Hepatocyte (in vitro differentiated cells): Measurements from ENCODE around the gene KCNB1.

Source experiments
- CTCF ChIP-seq: fragments of 200-600 bp; sonication (generic); IDR thresholded peaks from 2 replicates; pipeline ENCODE4 v1.5.1; 2016; ENCODE audit warnings: antibody characterized with exemption, mild to moderate bottlenecking; ENCODE audit not compliant: poor library complexity
- EZH2 ChIP-seq: fragments of 200-600 bp; sonication (generic); IDR thresholded peaks from 2 replicates; pipeline ENCODE4 v1.6.1; 2016; ENCODE audit warnings: antibody characterized with exemption, mild to moderate bottlenecking, borderline replicate concordance

- no peak for TF ChIP-seq CTCF
- TF ChIP-seq EZH2: no peak
Measured at GRCh38 chr20:49446080-49446479, 36.4 kb downstream of the KCNB1 start.
